ENCODE results near the gene GFOD2.
"Not testable (repeated sequence)": the region's sequence is repeated elsewhere in the genome, so short reads cannot be mapped to it uniquely, and the experiment has no call there.

The GFOD2 gene

DNA sequence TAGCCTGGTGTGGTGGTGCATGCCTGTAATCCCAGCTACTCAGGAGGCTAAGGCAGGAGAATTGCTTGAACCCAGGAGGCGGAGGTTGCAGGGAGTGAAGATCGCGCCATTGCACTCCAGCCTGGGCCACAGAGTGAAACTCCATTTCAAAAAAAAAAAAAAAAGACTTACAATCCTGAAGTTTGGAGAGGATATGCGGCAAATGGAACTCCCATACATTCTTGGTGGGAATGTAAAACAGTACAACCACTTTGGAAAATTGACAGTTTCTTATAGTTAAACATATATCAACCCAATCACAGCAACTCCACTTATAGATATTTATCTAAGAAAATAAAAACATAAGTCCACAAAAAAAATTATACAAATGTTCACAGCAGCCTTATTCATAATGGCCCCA is 11.9 kb downstream of the GFOD2 start:
- DNase-seq (ENCODE audit: low read depth in 2 of 3, low spot score in 2 of 3) = no peak

DNA sequence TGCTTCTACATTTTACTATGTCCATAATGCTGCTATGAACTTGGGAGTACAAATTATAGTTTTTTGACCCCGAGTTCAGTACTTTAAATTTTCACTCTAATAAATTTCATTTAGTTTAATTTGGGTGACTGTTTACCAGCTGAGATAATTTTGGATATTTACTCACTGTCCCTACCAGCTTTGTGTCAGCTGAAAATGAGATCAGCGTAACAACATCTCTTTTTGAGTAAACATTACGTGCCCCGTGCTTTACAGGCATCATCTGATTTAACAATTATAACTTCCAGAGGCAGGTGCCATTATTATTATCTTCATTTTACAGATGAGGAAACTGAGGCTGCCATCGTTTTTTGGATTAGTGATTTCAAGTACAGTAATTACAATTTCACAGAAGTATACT is 15.0 kb downstream of the GFOD2 start:
- no peak for DNase-seq (ENCODE audit: low read depth in 2 of 3, low spot score in 2 of 3)

DNA sequence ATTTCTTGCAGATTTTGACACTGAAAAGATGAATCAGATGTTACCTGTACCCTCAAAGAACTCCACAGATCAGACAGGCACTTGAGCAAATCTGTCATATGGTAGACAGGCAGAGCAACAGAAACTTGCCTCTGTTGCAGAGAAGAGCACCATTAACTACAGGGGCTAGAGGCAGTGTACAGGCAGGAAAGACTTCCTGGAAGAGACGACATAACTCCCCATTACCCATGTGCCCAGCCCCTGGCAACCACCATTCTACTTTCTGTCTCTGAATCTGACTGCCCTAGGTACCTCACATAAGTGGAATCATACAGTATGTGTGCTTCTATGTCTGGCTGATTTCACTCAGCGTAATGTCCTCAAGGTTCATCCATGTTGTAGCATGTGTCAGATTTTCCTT is 15.5 kb downstream of the GFOD2 start:
- no peak for DNase-seq (ENCODE audit: low read depth in 2 of 3, low spot score in 2 of 3)

DNA sequence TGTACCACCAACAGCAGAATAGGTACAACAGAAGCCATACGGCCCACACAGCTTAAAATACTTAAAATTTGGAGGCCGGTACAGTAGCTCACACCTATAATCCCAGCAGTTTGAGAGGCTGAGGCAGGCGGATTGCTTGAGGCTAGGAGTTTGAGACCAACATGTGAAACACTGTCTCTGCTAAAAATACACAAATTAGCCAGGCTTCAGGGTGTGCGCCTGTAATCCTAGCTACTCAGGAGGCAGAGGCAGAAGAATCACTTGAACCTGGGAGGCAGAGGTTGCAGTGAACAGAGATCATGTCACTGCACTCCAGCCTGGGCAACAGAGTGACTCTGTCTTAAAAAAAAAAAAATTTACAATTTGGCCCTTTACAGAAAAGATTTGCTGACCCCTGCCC is 17.0 kb downstream of the GFOD2 start:
- DNase-seq (ENCODE audit: low read depth in 2 of 3, low spot score in 2 of 3) = no peak

DNA sequence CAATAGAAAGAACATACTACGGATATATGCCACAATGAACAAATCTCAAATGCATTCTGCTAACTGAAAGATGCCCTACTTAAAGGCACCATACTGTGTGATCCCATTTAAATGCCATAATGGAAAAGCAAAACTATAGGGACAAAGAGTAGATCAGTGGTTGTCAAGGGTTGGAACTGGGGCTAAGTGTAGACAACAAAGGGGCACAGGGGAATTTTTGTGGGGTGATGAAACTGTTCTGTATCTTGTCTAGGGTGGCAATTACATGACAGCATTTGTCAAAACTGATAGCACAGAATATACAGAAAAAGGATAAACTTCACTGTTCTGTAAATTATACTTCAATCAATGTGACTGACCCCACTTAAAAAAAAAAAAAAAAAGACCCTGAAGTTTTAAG is 17.7 kb downstream of the GFOD2 start:
- DNase-seq (ENCODE audit: low read depth in 2 of 3, low spot score in 2 of 3) = no peak

DNA sequence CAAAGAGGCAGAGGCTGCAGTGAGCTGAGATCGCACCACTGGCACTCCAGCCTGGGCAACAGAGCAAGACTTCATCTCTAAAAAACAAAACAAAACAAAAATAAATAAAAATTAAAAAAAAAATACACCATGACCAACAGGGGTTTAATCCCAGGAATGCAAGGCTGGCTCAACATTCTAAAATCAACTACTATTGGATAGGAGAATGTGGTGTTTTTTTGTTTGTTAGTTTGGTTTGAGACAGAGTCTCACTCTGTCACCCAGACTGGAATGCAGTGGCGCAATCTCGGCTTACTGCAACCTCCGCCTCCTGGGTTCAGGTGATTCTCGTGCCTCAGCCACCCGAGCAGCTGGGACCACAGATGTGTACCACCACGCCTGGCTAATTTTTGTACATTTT is 19.9 kb downstream of the GFOD2 start:
- DNase-seq (ENCODE audit: low read depth in 2 of 3, low spot score in 2 of 3) = no peak

DNA sequence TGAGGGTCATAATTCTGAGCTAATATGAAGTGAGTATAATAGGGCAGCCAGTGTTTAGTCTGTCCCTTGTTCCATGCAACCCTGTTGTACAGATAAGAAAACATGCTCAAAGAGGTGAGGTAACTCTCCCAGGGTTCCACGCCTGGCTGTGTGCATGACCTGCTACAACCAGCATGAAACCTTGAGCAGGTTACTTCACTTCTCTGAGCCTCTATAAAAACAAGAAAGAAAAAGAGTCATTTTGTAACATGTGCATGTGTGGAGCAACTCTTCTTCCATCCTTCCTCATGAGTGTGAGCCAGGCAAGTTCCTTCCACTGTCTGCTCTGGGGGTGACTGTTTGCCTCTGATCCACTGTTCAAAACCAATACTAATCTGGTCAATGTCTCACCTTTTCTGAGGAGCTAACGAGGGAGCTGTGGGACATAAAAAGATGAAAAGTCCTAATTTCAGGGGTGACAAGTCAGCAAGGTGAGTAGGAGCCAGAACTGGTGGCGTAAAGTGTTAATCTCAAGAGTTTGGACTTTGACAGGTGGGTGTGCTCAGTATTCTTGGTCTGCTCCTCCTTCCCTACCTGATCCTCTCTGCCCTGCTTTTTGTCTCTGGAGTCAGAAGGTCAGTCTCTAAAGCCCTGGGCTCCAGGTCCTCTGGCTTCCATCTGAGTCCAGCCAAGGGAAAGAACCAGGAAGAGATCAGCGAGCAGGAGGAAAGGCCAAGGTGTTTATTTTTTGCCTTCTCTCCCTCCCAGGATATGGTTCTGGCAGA is 21.5 kb downstream of the GFOD2 start:
- no peak for DNase-seq (ENCODE audit: low read depth in 2 of 3, low spot score in 2 of 3)

DNA sequence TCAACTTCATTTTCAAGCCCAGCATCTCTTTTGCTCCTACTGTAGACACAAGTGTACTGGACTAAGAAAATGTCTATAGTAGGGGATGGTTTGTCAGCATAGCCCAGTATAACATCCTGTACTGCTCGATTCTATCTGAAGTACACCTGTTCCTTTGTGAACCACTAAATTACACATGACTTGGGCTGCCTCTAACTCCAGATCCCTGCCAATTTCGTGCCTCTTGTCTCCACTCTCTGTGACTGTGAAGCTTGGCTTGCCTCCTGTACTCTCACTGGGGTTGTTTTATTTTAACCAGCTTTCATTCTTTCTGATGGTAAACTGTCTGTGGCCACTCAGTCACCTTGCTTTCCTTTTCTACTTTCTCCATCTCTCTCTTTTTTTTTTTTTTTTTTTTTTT is 24.5 kb downstream of the GFOD2 start:
- DNase-seq (ENCODE audit: low read depth in 2 of 3, low spot score in 2 of 3) = no peak

DNA sequence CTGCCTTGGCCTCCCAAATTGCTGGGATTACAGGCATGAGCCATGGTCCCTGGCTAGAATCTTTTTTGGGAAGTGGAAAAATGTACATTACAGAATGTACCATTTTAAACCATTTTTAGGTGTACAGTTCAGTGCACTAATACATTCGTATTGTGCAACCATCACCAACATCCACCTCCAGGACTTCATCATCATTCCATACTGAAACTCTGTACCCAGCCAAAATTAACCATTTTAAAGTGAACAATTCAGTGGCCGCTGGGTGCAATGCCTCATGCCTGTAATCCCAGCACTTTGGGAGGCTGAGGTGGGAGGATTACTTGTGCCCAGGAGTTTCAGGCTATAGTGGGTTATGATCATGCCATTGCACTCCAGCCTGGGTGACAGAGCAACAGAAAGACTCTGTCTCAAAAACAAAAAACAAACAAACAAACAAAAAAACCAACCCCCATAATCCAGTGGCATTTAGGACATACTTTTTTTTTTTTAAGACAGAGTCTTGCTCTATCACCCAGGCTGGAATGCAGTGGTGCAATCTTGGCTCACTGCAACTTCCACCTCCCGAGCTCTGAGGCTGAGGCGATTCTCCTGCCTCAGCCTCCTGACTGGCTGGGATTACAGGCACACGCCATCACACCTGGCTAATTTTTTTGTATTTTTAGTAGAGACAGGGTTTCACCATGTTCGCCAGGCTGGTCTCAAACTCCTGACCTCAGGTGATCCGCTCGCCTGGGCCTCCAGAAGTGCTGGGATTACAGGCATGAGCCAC is 25.4 kb downstream of the GFOD2 start:
- DNase-seq (ENCODE audit: low read depth in 2 of 3, low spot score in 2 of 3) = not testable (repeated sequence)

DNA sequence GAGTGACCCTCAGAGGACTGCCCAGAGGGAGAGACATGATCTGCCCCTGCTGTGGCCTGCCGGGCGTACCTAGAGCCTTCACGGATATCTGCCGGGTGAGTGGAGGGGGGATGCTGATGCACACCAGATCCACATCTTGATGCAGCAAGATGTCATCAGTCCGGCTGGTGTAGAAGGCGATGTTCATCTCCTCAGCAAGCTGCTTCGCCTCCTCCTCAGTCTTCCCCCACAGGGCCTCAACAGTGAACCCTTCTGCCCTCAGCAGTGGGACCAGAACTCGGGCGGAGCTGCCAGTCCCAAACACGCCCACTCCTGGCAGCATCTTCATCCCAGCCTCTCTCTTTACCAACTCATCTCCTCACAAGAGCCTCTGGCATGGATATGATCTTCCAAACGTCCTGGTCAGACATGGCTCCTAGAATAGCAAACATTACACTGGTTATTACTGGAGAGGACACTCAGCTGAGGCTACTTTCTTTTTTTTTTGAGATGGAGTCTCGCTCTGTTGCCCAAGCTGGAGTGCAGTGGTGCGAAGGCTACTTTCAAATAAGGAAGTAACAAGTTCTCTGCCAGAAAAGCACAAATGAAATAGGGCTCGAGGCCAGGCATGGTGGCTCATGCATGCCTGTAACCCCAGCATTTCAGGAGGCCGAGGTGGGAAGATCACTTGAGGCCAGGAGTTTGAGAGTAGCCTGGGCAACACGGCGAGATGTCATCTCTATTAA is 33.6 kb downstream of the GFOD2 start:
- DNase-seq (ENCODE audit: low read depth in 2 of 3, low spot score in 2 of 3) = no peak

DNA sequence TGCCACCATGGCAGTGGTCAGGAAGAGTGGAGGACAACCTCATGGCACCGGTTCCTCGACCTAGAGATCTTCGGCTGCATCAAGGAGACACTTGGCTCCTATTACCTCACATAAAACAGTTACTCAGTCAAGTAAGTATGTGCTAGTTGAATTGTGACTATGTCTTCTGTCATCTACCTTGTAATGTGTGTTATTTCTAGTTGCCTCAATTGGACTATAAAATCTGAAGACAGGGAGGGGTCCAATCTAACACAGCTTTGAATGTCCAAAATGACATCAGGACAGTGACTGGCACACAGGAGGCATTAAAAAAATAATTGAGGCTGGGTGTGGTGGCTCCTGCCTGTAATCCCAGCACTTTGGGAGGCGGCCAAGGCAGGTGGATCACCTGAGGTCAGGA is 35.3 kb downstream of the GFOD2 start:
- no peak for DNase-seq (ENCODE audit: low read depth in 2 of 3, low spot score in 2 of 3)

DNA sequence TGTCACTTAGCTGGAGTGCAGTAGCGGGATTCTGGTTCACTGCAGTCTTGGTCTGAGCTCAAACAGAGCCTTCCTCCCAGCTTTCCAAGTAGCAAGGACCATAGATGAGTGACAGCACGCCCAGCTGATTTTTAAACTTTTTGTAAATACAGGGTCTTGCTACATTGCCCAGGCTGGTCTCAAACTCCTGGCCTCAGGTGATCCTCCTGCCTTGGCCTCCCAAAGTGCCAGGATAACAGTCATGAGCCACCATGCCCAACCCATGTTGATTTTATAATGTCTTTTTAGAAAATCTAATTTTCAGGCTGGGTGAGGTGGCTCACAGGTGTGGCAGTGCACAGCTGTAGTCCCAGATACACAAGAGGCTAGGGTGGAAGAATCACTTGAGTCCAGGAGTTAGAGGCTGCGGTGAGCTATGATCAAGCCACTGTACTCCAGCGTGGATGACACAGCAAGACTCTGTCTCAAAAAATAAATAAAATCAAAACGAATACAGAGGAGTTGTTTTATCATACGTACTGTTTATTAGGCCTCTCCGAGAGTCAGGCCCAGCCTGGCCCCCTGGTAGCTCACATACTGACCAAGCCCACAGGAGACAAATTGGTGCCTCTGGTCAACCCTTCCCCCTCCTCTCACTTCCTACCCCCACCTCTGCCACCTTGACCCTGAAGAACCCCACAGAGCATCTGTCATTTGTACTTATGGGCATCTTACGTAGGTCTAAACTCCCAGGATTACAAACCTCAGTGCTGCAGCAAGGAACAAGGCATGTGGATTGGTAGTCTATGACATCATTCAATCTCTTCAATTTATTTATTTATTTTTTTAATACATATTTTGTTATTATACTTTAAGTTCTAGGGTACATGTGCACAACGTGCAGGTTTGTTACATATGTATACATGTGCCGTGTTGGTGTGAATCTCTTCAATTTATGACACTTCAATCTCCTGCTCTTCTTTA is 38.9 kb downstream of the GFOD2 start:
- DNase-seq (ENCODE audit: low read depth in 2 of 3, low spot score in 2 of 3) = no peak

DNA sequence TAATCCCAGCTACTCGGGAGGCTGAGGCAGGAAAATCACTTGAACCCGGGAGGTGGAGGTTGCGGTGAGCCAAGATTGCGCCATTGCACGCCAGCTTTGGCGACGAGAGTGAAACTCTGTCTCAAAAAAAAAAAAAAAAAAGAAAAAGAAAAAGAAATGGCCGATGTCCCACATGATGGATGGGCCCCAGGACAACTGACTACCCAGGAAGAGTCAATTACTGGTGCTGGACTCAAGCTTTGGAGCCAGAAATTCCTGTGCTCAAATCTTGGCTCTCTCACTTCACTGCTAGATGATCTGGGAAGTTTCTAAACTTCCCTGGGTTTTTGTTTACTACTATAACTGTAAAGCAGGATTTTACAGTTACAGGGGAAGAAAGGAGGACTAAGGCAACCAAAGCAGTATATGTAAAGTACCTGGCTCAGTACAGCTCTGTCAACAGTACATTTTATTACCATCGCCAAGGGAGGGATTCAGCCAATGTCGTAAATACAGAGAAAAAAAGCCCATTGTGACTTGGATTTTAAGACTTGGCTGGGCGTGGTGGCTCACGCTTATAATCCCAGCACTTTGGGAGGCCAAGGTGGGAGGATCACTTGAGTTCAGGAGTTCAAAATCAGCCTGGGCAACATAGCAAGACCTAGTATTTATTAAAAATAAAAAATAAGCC is 40.6 kb downstream of the GFOD2 start:
- no peak for DNase-seq (ENCODE audit: low read depth in 2 of 3, low spot score in 2 of 3)

DNA sequence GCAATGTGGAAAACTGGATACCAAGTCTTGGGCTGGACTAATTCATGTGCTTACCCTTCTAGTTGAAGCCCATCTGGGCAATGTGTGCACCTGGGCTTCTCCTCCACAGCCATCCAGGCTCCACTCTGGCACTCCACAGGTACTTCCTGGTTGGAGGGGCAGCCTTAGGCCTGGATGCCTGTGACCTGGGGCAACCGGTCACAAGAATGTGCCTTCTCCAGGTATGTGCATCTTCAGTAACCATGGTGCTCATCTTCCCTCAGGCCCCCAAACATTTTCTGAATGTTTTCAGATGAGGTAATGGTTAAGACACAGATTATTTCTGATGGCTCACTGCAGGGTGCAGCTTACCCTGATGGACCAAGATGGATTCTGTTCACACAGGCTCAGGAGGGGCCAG is 41.4 kb downstream of the GFOD2 start:
- DNase-seq (ENCODE audit: low read depth in 2 of 3, low spot score in 2 of 3) = no peak

DNA sequence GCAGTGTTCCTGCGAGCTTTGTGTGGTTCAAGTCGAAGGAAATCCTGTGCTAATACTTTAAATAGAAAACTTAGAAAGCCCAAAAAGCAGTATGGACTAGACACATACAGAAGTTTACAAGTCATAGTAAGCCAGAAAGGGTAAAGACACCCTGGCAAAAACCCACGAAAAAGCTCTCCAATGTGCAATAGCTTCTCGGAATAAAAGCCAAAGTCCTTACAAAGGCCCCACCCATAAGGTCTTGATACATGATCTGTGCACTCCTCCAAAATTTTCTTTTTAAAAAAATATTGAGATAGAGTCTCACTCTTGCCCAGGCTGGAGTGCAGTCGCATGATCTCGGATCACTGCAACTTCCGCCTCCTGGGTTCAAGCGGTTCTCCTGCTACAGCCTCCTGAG is 42.2 kb downstream of the GFOD2 start:
- no peak for DNase-seq (ENCODE audit: low read depth in 2 of 3, low spot score in 2 of 3)

DNA sequence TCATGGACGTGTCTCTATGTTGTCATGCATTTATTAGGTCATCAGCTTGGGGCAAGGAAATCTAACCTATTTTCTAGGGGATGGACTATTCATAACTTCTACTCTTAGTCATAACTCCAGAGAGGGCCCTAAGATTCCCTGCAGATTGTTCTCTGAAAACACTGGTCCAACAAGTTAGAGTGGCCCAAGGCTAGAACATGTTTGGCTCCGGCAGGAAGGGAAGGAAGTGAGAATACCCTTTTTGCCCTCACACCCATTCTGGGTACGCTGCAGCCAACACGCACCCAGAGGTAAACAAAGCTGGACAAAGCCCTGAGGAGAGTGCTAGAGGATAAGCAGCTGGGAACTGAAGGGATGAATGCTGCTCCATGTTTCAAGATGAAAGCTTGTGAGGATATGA is 42.6 kb downstream of the GFOD2 start:
- no peak for DNase-seq (ENCODE audit: low read depth in 2 of 3, low spot score in 2 of 3)

DNA sequence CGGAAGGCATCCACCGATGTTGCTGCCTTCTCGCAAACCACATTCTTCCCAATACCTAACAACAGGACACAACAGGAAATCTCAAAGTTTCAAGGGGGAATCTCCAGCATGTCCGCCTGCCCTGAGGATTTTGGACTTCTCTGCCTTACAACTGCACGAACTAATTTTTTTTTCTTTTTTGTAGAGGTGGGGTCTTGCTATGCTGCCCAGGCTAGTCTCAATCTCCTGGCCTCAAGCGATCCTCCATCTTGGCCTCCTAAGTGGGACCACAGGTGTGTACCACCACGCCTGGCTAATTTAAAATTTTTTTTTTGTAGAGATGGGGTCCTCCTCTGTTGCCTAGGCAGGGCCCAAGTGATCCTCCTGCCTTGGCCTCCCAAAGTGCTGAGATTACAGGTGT is 43.1 kb downstream of the GFOD2 start:
- no peak for DNase-seq (ENCODE audit: low read depth in 2 of 3, low spot score in 2 of 3)

DNA sequence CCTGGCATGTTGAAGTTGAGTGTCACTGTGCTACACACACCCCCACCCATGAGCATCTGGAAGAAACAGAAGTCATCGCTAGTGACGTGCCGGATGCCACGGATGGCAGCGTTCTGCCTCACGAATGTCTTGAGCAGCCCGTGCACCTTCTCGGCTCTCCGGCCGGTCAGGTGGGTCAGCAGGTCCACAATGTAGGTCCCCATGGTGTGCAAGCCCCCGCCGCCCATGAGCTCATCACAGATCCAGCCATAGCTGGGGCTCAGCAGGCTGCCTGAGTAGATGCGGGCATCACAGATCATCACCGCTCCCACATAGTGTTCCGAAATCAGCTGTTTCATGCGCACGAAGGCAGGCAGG is 43.6 kb downstream of the GFOD2 start:
- no peak for DNase-seq (ENCODE audit: low read depth in 2 of 3, low spot score in 2 of 3)

DNA sequence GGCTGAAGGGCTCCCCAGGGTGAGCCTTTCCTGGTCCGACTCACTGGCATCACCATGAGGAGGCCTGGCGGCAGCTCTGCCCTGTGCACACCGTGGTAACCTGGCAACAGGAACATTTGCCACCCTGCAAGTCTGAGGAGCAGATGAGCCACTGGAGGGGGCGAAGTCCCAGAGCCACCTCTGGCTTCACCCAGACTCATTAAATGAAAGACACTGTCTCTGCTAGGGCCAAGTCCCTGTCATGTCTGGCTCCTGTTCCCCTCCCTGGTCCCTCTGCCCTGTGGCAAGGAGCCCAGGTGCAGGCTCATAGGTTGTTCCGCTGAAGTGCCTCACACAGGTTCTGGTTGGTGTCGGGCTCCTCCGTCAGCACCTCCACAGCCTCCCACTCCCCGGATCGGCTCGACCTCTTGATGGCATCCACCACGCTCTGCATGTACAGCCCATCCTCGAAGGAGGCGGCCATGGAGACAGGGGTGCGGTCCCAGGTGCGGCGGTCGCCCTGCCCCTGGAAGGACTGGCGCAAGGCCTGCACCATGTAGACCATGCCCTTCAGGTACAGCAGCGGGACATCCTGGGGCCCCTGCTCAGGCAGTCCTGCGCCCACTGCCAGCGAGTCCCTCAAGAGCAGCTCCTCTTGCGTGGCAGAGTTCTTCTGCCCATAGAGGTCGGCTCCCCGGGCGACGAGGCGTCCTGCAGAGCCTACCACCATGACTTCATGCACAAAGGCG is 44.1 kb downstream of the GFOD2 start:
- no peak for DNase-seq (ENCODE audit: low read depth in 2 of 3, low spot score in 2 of 3)
